IMR-90 (cell line): ENCODE data around the gene NUP98. TPM values are rescaled to one million over a fixed set of nuclear protein-coding genes. Genes with fewer than 3 reads are reported as not detected.
"Not testable (repeated sequence)": the region's sequence is repeated elsewhere in the genome, so short reads cannot be mapped to it uniquely, and the experiment has no call there.

ENCODE experiments used
- ATAC-seq: fragments of 200-7000 bp; cut with Tn5 transposase; 2 replicates; pipeline ENCODE4 v1.9.1; 2020; ENCODE audit warnings: low read depth, mild to moderate bottlenecking, moderate library complexity
- BruUV-seq: library from RNA; stranded (reverse); fragments of 400-500 nt; replicated peaks from 2 replicates; lab custom pipeline; 2021; lab: Mats Ljungman, UMichigan
- CTCF ChIA-PET: fragments of 300-600 bp; formaldehyde crosslinking; extraction: SDS; loops from one replicate; lab custom pipeline; 2021; ENCODE audit warnings: antibody characterized with exemption; lab: Yijun Ruan, JAX
- POLR2A ChIA-PET: fragments of 300-600 bp; sonication (Branson Sonifier 250); formaldehyde crosslinking; loops from one replicate; lab custom pipeline; 2022; ENCODE audit warnings: antibody characterized with exemption; ENCODE audit not compliant: unreplicated experiment; lab: Charles Lee
- DNase-seq: peaks from one replicate; pipeline ENCODE4 v3.0.0; 2013
- H2AFZ ChIP-seq: replicated peaks from 2 replicates; pipeline ENCODE3; 2013; ENCODE audit warnings: low read length, mild to moderate bottlenecking; ENCODE audit not compliant: poor library complexity
- H2AK5ac ChIP-seq: 2 replicates; pipeline ENCODE4 v1.6.1; 2013; ENCODE audit warnings: low read depth, low read length, inconsistent platforms
- H2AK9ac ChIP-seq: replicated peaks from 2 replicates; pipeline ENCODE3; 2013; ENCODE audit warnings: mild to moderate bottlenecking, low read depth, low read length, moderate library complexity; ENCODE audit not compliant: poor library complexity
- H2BK120ac ChIP-seq: 2 replicates; pipeline ENCODE4 v1.6.1; 2013; ENCODE audit warnings: low read depth, low read length, inconsistent platforms
- H2BK15ac ChIP-seq: 3 replicates; pipeline ENCODE4 v1.6.1; 2013; ENCODE audit warnings: low read depth, low read length, inconsistent platforms
- H2BK20ac ChIP-seq: 2 replicates; pipeline ENCODE4 v1.6.1; 2013; ENCODE audit warnings: low read depth, mild to moderate bottlenecking, inconsistent platforms, low read length, moderate library complexity
- H2BK5ac ChIP-seq: 2 replicates; pipeline ENCODE4 v1.6.1; 2013; ENCODE audit warnings: mild to moderate bottlenecking, low read depth, low read length, inconsistent platforms; ENCODE audit not compliant: poor library complexity, severe bottlenecking
- H3K14ac ChIP-seq: replicated peaks from 2 replicates; pipeline ENCODE4 v1.6.1; 2013; ENCODE audit warnings: low read depth, low read length, inconsistent platforms
- H3K18ac ChIP-seq: 2 replicates; pipeline ENCODE4 v1.6.1; 2013; ENCODE audit warnings: low read depth, low read length, control low read depth
- H3K23ac ChIP-seq: 2 replicates; pipeline ENCODE4 v1.6.1; 2013; ENCODE audit warnings: low read depth, low read length, inconsistent platforms
- H3K27ac ChIP-seq: 2 replicates; pipeline ENCODE4 v1.5.1; 2013; ENCODE audit warnings: mild to moderate bottlenecking, control low read depth, low read length; ENCODE audit not compliant: insufficient read depth
- H3K27me3 ChIP-seq: 2 replicates; pipeline ENCODE4 v1.6.1; 2013; ENCODE audit warnings: low read length; ENCODE audit not compliant: control insufficient read depth, insufficient read depth
- H3K36me3 ChIP-seq: 2 replicates; pipeline ENCODE4 v1.6.1; 2013; ENCODE audit warnings: low read length, mixed read lengths; ENCODE audit not compliant: control insufficient read depth, insufficient read depth
- H3K4ac ChIP-seq: 2 replicates; pipeline ENCODE4 v1.6.1; 2013; ENCODE audit warnings: low read depth, low read length, inconsistent platforms
- H3K4me1 ChIP-seq: 2 replicates; pipeline ENCODE4 v1.6.1; 2013; ENCODE audit warnings: low read length, mixed read lengths; ENCODE audit not compliant: control insufficient read depth, insufficient read depth
- H3K4me2 ChIP-seq: 2 replicates; pipeline ENCODE4 v1.6.1; 2013; ENCODE audit warnings: low read depth, mild to moderate bottlenecking, control low read depth, low read length, moderate library complexity
- H3K4me3 ChIP-seq: 2 replicates; pipeline ENCODE4 v1.5.1; 2013; ENCODE audit warnings: low read depth, mild to moderate bottlenecking, control low read depth, low read length, moderate library complexity; ENCODE audit not compliant: insufficient read depth
- H3K56ac ChIP-seq: 2 replicates; pipeline ENCODE4 v1.6.1; 2013; ENCODE audit warnings: low read length, inconsistent platforms; ENCODE audit not compliant: insufficient read depth; ENCODE audit errors: extremely low read depth
- H3K79me1 ChIP-seq, 2 experiments: 2 replicates each; pipeline ENCODE4 v1.6.1; 2013; ENCODE audit warnings: low read length in 2 of 2, inconsistent platforms in 1 of 2, low read depth in 1 of 2
- H3K9ac ChIP-seq: 2 replicates; pipeline ENCODE4 v1.6.1; 2013; ENCODE audit warnings: low read depth, low read length, control low read depth
- H3K9me1 ChIP-seq: 2 replicates; pipeline ENCODE4 v1.6.1; 2013; ENCODE audit warnings: low read length, inconsistent platforms; ENCODE audit not compliant: insufficient read depth
- H3K9me3 ChIP-seq: 2 replicates; pipeline ENCODE4 v1.6.1; 2013; ENCODE audit warnings: low read length; ENCODE audit not compliant: control insufficient read depth, insufficient read depth
- H4K20me1 ChIP-seq: 2 replicates; pipeline ENCODE4 v1.6.1; 2013; ENCODE audit warnings: low read length, inconsistent platforms; ENCODE audit not compliant: insufficient read depth
- H4K5ac ChIP-seq: 2 replicates; pipeline ENCODE4 v1.6.1; 2013; ENCODE audit warnings: mild to moderate bottlenecking, low read depth, low read length, control low read depth
- H4K8ac ChIP-seq, 2 experiments: 2 replicates each; pipeline ENCODE4 v1.6.1; 2013; ENCODE audit warnings: low read depth in 2 of 2, low read length in 2 of 2, control low read depth in 1 of 2, inconsistent platforms in 1 of 2
- H4K91ac ChIP-seq: 2 replicates; pipeline ENCODE4 v1.6.1; 2013; ENCODE audit warnings: low read depth, low read length, inconsistent platforms; ENCODE audit not compliant: insufficient read depth
- WGBS, 2 experiments: methylation state at CpG; one replicate each; pipeline versions ENCODE4 v1.1.5 to v1.1.7; 2013; ENCODE audit warnings: missing lambda C conversion rate in 2 of 2; ENCODE audit not compliant: insufficient read length in 1 of 2; ENCODE audit errors: extremely low coverage in 2 of 2; 5-methylcytosine and 5-hydroxymethylcytosine counted together
- dilution Hi-C: fragments of 300-500 bp; cut with HindIII; formaldehyde crosslinking; loops from one replicate; pipeline ENCODE4 v1.14.3; 2018; ENCODE audit warnings: low sequenced_read_pairs; ENCODE audit not compliant: unreplicated experiment
- in situ Hi-C: fragments of 300-500 bp; cut with MboI; formaldehyde crosslinking; loops from 3 replicates; pipeline ENCODE4 v1.14.3; 2019; ENCODE audit warnings: low sequenced_read_pairs, inconsistent platforms, mixed read lengths
- intact Hi-C: fragments of 100-400 bp; cut with micrococcal nuclease; formaldehyde crosslinking; loops from 2 replicates; pipeline ENCODE4 v1.10.0; 2022
- polyA plus RNA-seq, 3 experiments: library from polyadenylated mRNA; depleted of rRNA; stranded (reverse); fragments of >200 nt; gene quantifications; 2 replicates each; pipeline ENCODE4 v1.2.3, GENCODE V29; 2012; ENCODE audit warnings: low replicate concordance in 1 of 3
- total RNA-seq: library from RNA; depleted of rRNA; stranded (reverse); fragments of >200 nt; gene quantifications from 2 replicates; pipeline ENCODE4 v1.2.3, GENCODE V29; 2012

Gene NUP98
- total and polyA plus RNA-seq, 2 of the 4 experiments (the other 2 are of a cell fraction), result 103 to 138 TPM

- H3K4me2 ChIP-seq, result not testable (repeated sequence)
These were observed 3.0 kb downstream of the NUP98 start for GRCh38 chr11:3794387-3794786.

More at GRCh38 chr11:3794387-3794786, 3.0 kb downstream of the NUP98 start:
- H2BK5ac ChIP-seq, H2AK5ac ChIP-seq, in situ Hi-C loops, H2AK9ac ChIP-seq, intact Hi-C loops, H3K9me3 ChIP-seq, POLR2A ChIA-PET, H2BK15ac ChIP-seq, H3K14ac ChIP-seq, H3K4ac ChIP-seq, H3K27ac ChIP-seq, H2AFZ ChIP-seq, H3K18ac ChIP-seq, H3K4me1 ChIP-seq, H3K23ac ChIP-seq, H2BK120ac ChIP-seq, H3K56ac ChIP-seq, H2BK20ac ChIP-seq, BruUV-seq, H3K9me1 ChIP-seq, H4K91ac ChIP-seq, H3K27me3 ChIP-seq, H4K5ac ChIP-seq, CTCF ChIA-PET, ATAC-seq, dilution Hi-C loops, H3K4me3 ChIP-seq, H4K8ac ChIP-seq, H3K9ac ChIP-seq, DNase-seq: not testable (repeated sequence)
- peaks cover 4 to 32% of the 10 kb centered on the region in 2 experiments; a peak in 3 of 4 replicates for H3K79me1 ChIP-seq
- WGBS, 2 experiments, result 96% methylated on average over 4 of the region's 10 CpGs; no CpG with 5 or more reads in 1 of the 2 experiments
- peaks cover 19% of the 10 kb centered on the region for H3K36me3 ChIP-seq
- H4K20me1 ChIP-seq, result peaks cover 59% of the 10 kb centered on the region
